Panc1 (cell line): Measurements from ENCODE around the gene KCNQ4.

Experiments
- CTCF ChIP-seq: fragments of 450-650 bp; IDR thresholded peaks from 2 replicates; pipeline ENCODE4 v1.5.1; 2017; ENCODE audit warnings: mild to moderate bottlenecking
- POLR2AphosphoS5 ChIP-seq: IDR thresholded peaks from 2 replicates; pipeline ENCODE4 v1.6.1; 2012; ENCODE audit warnings: mild to moderate bottlenecking, low read depth, low read length, moderate library complexity
- REST ChIP-seq, 2 experiments: IDR thresholded peaks; 2 replicates each; pipeline ENCODE4 v1.6.1; 2011 to 2012; ENCODE audit warnings: low read depth in 2 of 2, control low read depth in 1 of 2, low read length in 1 of 2, mild to moderate bottlenecking in 1 of 2, moderate library complexity in 1 of 2; ENCODE audit not compliant: insufficient read depth in 1 of 2
- SIN3A ChIP-seq: IDR thresholded peaks from 2 replicates; pipeline ENCODE4 v1.6.1; 2012; ENCODE audit warnings: low read depth, mild to moderate bottlenecking, low read length, moderate library complexity, borderline replicate concordance; ENCODE audit not compliant: insufficient read depth
- TCF7L2 ChIP-seq: IDR thresholded peaks from 2 replicates; pipeline ENCODE4 v1.6.1; 2011; ENCODE audit warnings: mild to moderate bottlenecking, low read depth, low read length, inconsistent platforms

GRCh38 chr1:40872276-40872675 lies 88.7 kb downstream of the KCNQ4 start:
- TF ChIP-seq SIN3A, result no peak
- no peak for TF ChIP-seq CTCF
- TF ChIP-seq REST (IDR thresholded peaks at IDR 0.05; ENCODE audit: insufficient read depth in 1 of 2, low read depth in 2 of 2, low read length in 1 of 2), result no peak
- TF ChIP-seq TCF7L2, result no peak
- TF ChIP-seq POLR2AphosphoS5, result no peak
